GM18861 (cell line): ENCODE data around the gene VWA7.

Experiments
- ATAC-seq: cut with Tn5 transposase; IDR thresholded peaks from one replicate; pipeline ENCODE4 v1.9.1; 2021; ENCODE audit not compliant: unreplicated experiment

Gene VWA7

GRCh38 chr6:31732029-31732428, 45.1 kb downstream of the VWA7 start:
- no peak for ATAC-seq

- ATAC-seq: no peak
Measured at GRCh38 chr6:31730631-31731086, 46.5 kb downstream of the VWA7 start.

DNA sequence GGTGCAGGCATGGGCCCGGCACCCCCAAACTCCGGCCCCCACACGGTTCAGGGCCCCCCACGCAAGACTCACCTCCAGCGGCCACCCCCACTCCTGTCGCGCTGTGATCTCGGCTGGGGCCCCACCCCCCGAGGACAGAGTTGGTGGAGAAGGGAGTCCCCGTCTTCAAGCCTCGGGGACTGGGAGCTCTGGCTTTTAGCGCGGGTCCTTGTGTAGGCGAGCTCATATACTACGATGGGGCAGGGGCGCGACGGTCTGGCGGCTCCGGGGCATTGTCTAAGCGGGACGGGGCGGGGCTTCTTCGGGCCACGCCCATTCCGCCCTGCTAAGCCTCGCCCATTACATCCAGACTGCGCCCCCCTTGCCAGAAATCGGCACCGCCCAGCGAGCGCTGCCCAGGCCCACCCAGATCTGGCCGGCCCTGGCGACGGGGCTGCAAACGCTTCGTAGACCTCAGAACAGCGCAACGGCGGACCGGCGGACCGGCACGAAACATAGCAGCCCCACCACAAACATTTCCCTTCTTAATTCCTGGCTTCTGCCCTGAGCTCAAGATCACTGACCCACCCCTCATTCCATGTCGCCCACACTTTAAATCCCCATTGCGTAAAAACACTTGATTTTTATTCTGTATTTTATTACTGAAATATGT, 47.0 kb downstream of the VWA7 start:
- ATAC-seq: no peak

DNA sequence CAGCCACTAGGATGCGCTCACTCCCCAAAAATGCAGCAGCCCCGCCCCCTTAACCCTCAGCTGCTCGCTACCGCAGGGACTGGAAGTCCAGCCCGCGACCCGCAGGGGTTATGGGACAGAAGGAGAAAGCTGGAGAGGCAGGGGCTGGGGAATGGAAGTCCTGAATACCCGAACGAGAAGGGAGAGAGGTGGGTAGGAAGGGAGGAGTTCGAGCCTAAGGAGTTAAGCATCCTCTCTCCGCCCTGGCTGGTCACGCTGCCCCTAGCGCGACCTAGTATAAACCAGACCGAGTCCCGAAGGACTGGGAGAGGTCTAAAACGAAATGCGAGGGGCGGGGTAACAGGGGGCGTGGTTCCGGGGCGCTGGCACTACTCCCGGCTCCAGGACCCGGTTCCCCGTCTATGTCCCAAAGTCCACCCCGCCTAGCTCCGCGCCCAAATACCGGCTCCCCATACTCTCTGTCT, 47.6 kb downstream of the VWA7 start:
- ATAC-seq: no peak

DNA sequence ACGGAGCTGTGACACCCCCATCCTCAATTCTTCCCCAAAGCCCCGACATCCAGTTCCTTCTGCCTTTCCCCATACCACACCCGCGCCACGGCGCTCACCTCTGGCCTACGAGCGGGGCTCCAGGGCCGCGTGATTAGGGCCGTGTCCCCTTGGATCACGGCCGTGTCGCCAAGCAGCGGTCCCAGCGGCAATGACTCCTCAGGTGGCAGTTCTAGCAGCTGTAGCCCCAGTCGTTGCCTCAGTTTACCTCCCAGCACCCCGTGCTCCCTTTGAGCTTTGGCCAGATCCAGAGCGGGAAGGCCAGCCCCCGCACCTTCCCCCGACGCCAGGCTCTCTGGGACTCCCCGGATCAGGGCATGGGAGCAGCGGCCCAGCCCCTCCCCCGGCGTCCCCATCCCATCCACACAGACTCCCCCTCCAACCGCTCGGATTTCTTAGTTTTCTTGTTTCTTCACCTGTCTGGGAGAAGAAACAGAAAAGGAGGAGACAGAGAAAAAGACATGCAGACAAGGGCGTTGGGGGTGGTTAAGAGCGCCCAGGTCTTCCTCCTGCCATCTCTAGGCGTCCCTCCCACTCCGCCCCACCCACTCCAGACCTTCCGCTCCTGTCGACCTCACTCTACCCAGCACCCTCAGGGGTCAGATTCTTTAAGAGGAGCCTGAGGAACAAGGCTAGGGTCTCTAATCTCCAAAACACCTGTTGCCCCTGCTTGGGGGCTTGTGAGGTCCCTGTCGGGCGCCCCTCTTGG, 48.2 kb downstream of the VWA7 start, which contains the start of gene DDAH2:
DDAH2 (minus strand) TSS at position 533 of the 748 bp plus-strand sequence; CDS start at position 395, 138 bp downstream.
- no peak for ATAC-seq

DNA sequence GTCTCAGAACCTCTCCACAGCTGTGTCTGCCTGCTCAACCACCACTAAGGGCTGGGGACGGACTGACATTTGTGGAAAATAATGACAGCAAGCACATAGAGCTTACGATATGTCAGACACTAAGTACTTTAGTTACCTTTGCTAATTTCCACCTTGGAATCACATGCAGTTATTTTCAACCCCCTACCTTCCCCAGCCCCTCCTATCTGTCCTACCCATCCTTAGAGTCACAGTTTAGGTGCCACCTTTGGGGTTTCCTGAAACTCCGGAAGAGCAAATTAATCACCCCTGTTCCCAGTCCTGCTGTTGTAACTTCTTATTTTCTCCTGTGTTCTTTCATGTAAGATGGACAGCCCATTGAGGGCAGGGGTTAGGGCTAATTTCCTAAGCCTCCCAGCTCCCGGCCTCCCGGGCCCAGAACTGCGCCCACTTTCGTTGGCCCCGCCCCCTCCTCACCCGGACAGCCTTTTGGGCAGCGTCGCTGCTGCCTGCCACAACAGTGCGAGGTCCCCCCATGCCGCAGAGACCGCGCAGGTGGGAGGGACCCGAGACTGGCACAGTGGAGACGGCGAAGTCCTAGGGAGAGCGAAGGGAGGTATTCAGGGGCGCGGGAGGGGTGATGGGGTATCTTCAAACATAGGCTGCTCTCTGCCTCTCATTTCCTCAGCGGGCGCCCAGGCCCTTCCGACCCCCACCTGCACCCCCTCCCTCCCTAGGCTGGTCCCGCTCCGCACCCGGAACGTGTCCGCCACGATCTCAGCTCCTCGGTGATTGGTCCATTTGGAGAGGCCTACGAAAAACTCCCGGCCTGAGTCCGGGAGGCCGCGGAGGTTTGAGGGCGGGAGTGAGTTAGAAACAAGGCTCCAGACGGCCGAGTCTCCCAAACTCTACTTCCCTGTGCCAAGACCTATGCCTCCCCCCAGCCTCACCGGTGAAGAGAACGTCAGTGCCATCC, 49.1 kb downstream of the VWA7 start:
- no peak for ATAC-seq

DNA sequence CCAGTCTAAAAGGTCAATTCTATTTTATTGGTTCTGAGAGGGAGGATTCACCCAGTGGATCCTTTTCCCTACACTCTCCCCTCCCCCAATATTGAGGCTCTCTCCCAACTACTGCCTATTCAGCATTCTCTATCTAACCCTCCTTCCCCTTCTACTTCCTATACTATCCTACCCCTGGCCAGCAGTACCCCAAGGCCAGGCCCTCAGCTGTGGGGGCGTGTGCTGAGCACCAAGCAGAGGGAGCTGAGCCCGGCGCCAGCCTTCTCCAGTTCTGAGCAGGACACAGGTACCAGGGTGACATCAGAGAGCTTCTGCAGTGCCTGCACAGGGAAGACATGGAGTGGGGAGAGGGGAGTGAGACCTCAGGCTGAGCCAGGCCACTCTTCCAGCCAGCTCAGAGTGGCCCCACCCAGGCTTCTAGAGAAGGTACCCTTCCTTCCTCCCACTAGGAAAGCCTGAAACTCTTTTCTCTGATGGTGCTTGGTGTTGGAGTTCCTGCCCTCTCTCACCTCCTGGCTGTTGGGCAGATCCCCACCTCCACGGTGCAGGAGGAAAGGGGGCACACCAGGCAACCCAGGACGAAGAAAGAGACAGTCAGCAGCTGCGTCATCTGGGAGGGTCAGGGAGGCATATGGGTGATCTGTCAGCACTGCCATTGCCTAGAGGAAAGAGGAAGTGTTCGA, 50.0 kb downstream of the VWA7 start:
- no peak for ATAC-seq

DNA sequence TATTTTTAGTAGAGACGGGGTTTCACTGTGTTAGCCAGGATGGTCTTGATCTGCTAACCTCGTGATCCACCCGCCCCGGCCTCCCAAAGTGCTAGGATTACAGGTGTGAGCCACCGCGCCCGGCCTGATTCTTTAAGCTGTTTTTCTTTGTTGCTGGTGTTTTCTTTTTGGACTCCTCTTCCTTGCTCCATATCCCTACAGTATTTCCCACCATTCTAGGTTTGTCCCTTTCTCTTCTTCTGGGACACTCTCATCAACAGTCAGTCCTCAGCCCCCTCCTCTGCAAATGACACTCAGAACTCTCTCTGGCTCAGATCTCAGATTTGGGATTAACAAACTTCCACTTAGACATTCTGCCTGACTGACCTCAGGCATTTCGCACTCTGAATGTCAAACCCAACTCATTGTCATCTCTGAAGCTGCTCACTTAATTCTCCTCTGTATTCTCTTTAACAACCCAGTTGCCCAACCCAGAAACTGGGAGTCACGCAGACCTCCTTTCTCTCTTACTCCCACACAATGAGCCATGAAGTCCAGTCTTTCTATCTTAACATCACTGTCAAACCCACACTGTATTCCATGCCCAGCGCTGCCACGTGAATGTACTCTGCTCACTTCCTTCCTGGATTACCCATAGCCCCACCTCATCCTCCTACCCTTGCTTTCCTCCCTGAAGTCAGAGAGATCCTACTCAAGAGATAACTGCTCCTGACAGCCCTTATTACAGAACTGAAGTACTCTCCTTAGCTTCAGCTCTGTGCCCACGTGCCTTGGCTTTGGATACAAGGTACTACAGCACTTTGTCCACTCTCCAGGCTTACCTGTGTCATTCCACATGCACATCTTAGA, 51.4 kb downstream of the VWA7 start:
- ATAC-seq: no peak

- ATAC-seq: no peak
Measured at GRCh38 chr6:31723980-31724691, 53.0 kb downstream of the VWA7 start.

- no peak for ATAC-seq
Measured at GRCh38 chr6:31723245-31723979, 53.7 kb downstream of the VWA7 start, which contains the start of gene MPIG6B. MPIG6B (plus strand) TSS chr6:31723373; CDS start chr6:31723384, 11 bp downstream.

DNA sequence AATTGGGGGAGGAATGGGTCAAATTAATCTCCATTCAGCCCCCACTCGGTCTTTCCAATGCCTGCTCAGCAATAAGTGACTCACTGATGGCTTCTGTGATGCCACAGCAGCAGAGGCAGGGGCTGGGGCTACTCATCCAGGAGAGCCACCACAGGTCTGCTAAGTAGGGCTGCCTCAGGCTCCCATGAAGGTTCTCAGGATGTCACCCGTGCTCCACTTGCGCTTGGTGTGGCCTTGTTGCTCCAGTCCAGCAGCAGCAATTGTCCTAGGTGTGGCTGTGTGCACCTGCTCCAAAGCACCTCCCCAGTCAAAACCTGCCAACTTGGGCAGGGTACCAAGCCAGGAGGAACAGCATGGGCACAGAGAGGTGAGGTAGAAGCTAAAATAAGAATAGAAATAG, 55.0 kb downstream of the VWA7 start:
- ATAC-seq: no peak

GRCh38 chr6:31721351-31722020, 55.6 kb downstream of the VWA7 start, which contains the start of gene LY6G6C:
LY6G6C (minus strand) TSS chr6:31721746; CDS start chr6:31721679, 67 bp downstream.
- ATAC-seq: no peak

- no peak for ATAC-seq
Measured at GRCh38 chr6:31720196-31720770, 56.8 kb downstream of the VWA7 start.

GRCh38 chr6:31719001-31719400, 58.1 kb downstream of the VWA7 start:
- no peak for ATAC-seq

DNA sequence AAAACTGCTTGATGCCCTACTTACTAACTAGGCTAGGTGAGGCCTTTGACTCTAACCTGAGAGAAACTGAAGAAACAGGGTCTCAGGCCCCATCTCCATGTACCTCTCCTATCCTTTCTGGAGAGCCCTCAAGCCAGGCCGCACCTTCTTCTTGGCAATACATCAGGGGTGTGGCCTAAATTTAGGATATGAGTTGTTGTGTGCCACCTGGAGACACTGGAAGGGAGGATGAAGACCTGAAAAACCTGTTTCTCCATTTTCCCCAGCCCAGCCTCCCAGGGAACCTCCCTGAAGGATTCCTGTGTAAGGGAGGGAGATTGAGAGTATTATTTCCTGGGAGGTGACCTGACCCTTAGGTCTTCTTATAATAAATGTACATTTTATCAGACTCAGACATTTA, 58.9 kb downstream of the VWA7 start:
- ATAC-seq: no peak

DNA sequence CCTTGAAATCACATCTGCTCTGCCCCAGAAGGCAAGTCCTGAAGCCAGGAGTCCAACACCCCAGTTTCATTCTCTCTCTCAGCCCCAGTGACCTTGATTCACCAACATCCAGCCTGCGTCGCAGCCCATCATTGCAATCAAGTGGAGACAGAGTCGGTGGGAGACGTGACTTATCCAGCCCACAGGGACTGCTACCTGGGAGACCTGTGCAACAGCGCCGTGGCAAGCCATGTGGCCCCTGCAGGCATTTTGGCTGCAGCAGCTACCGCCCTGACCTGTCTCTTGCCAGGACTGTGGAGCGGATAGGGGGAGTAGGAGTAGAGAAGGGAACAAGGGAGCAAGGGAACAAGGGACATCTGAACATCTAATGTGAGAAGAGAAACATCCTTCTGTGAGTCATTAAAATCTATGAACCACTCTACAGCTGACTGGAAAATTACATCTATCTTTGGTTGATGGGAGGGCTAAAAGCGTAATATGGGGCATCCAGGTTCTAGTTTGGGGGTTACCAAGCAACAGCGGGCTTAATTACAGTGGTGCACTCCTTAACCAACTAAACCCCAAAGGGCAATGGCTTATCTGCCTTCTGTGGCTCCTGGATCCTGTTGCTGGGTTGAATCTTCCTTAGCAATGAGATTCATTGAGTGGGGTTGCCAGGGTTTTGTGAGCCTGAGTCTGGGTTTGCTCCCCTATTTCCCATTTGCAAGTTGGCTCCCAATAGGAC, 59.5 kb downstream of the VWA7 start:
- no peak for ATAC-seq
